Heart right ventricle (tissue), 16 donors: Measurements from ENCODE around the gene HMGN4. TPM values are rescaled to one million over a fixed set of nuclear protein-coding genes. Genes with fewer than 3 reads are reported as not detected.

ENCODE experiments used
- ATAC-seq, 8 donors: fragments of 200-7000 bp; cut with Tn5 transposase; one replicate each; pipeline ENCODE4 v1.9.1; 2020; ENCODE audit warnings: mild to moderate bottlenecking in 8 of 8, moderate library complexity in 8 of 8, moderate number of reproducible peaks in 1 of 8
- DNase-seq, 2 donors: peaks; one replicate each; pipeline ENCODE4 v3.0.0-alpha.2; 2020
- H3K27ac ChIP-seq, 10 donors: fragments of 200-600 bp; sonication (generic) in 2 of 10; one replicate each; pipeline versions ENCODE4 v1.5.0 to v1.8.0; 2020 to 2022; ENCODE audit warnings: mild to moderate bottlenecking in 3 of 10
- H3K27me3 ChIP-seq, 7 donors: fragments of 200-600 bp; one replicate each; pipeline ENCODE4 v1.8.0; 2021 to 2022; ENCODE audit warnings: mild to moderate bottlenecking in 2 of 7
- H3K36me3 ChIP-seq, 9 donors: fragments of 200-600 bp; sonication (generic) in 1 of 9; one replicate each; pipeline versions ENCODE4 v1.5.0 to v1.8.0; 2020 to 2022; ENCODE audit warnings: mild to moderate bottlenecking in 2 of 9
- H3K4me1 ChIP-seq, 9 donors: fragments of 200-600 bp; sonication (generic) in 1 of 9; one replicate each; pipeline versions ENCODE4 v1.5.0 to v1.8.0; 2020 to 2022; ENCODE audit warnings: mild to moderate bottlenecking in 4 of 9
- H3K4me3 ChIP-seq, 10 donors: fragments of 200-600 bp; sonication (generic) in 2 of 10; one replicate each; pipeline versions ENCODE4 v1.5.0 to v1.8.0; 2020 to 2022; ENCODE audit warnings: mild to moderate bottlenecking in 7 of 10, moderate library complexity in 2 of 10
- H3K9me3 ChIP-seq, 11 donors: fragments of 200-600 bp in 10 of 11; sonication (generic) in 2 of 11; one replicate each; pipeline versions ENCODE4 v1.5.0 to v1.8.0; 2013 to 2022; ENCODE audit warnings: mild to moderate bottlenecking in 2 of 11, control low read depth in 1 of 11, moderate library complexity in 1 of 11
- WGBS, 2 donors: extraction: QIAGEN DNeasy Blood & Tissue Kit; methylation state at CpG; one replicate each; pipeline ENCODE4 v1.1.7; 2013; ENCODE audit warnings: inconsistent platforms in 1 of 2; 5-methylcytosine and 5-hydroxymethylcytosine counted together
- intact Hi-C, 10 donors: fragments of 100-400 bp; cut with DNase I; formaldehyde crosslinking; loops; one replicate each; pipeline versions ENCODE4 v1.11.1 to v1.14.2; 2022
- polyA plus RNA-seq, 2 donors: library from polyadenylated mRNA; stranded (reverse); fragments of 200-250 nt; gene quantifications; one replicate each; pipeline ENCODE4 v1.2.3, GENCODE V29; 2013
- total RNA-seq, 10 donors: library from RNA; stranded (reverse); fragmentation: NEBNext Ultra II Directional in 3 of 10; extraction: Animal tissue kit (Norgen Biotek cat#: 25700) in 3 of 10; gene quantifications; one replicate each; pipeline versions ENCODE4 v1.2.1 to v1.2.4, GENCODE V29; 2021 to 2023
- TF ChIP-seq, protein P1 (sequence below), 9 donors: fragments of 200-600 bp; sonication (generic) in 2 of 9; IDR thresholded peaks; one replicate each; pipeline versions ENCODE4 v1.5.0 to v1.8.0; 2021 to 2022; ENCODE audit warnings: antibody characterized with exemption in 9 of 9, mild to moderate bottlenecking in 5 of 9, moderate library complexity in 1 of 9
- donor health status: Arrhythmogenic right ventricular cardiomyopathy.
- donor health status: ischemic (EF 13 %, LVEDD 7.1; RV severe dilation, severe dysfunction).
- donor health status: healthy with polysubstance abuse.
- donor health status: DM: no; HTN: yes; CAD: no.
- donor health status: DM: no; HTN: no; CAD: no.
- donor health status: ischemic (EF 25% LVEDD 6.9; RV normal size, moderate dysfunction).
- donor health status: ischemic (EF 25% LVEDD 5.7; RV mildly dilated, moderate dysfunction).
- donor health status: healthy.
- donor health status: DM: yes; HTN: yes; CAD: no.
- donor health status: Ischemic cardiomyopathy.
- donor health status: ischemic (EF 35%, LVEDD 5.7; RV mildly dilated, moderate dysfunction).
- donor health status: nonischemic (EF 11% LVEDD 7.7; RV severe dilation, severe dysfunction).
- donor health status: DM: yes; HTN: yes; CAD: no.
- donor health status: PGD.
- donor health status: ischemic (EF 29% LVEDD 5.4; RV normal size, mild dysfunction).
- donor health status: nonischemic (EF 23%, LVEDD 6.1; RV moderate dilation, normal function).

HMGN4 gene
- total and polyA plus RNA-seq, 12 donors: 8.2 to 35.0 (median 29.8) TPM

GRCh38 chr6:26550250-26550993 lies 12.3 kb downstream of the HMGN4 start:
- Histone ChIP-seq H3K4me3 (peak overlapping the region; percentile 16 to 66 (median 58)), H3K9me3 (no peaks in the 10 kb centered on the region), H3K27me3 (no peaks in the 10 kb centered on the region), H3K27ac (peak overlapping the region in 2 of 10 donors; percentile 20 to 65), H3K4me1 (peaks cover 0 to 47% (median 9%) of the 10 kb centered on the region in 9 donors), H3K36me3 (peaks cover 0 to 17% (median 5%) of the 10 kb centered on the region in 9 donors)
- DNase-seq (peak; percentile 46 to 73), ATAC-seq (peak; percentile 45 to 79 (median 62))
- intact Hi-C loops: loop anchor here in 2 of 10 donors (1.0 to 10.0 kb wide), 2 partner anchors 12 to 924 kb away; partner anchors contain the start of genes HMGN4 (in 1 of the 2) and ZNF184 (in 1 of the 2)
- WGBS, 2 donors: 6 to 8% methylated on average over 42 of the region's 42 CpGs
- TF ChIP-seq, protein P1, sequence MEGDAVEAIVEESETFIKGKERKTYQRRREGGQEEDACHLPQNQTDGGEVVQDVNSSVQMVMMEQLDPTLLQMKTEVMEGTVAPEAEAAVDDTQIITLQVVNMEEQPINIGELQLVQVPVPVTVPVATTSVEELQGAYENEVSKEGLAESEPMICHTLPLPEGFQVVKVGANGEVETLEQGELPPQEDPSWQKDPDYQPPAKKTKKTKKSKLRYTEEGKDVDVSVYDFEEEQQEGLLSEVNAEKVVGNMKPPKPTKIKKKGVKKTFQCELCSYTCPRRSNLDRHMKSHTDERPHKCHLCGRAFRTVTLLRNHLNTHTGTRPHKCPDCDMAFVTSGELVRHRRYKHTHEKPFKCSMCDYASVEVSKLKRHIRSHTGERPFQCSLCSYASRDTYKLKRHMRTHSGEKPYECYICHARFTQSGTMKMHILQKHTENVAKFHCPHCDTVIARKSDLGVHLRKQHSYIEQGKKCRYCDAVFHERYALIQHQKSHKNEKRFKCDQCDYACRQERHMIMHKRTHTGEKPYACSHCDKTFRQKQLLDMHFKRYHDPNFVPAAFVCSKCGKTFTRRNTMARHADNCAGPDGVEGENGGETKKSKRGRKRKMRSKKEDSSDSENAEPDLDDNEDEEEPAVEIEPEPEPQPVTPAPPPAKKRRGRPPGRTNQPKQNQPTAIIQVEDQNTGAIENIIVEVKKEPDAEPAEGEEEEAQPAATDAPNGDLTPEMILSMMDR (IDR thresholded peaks at IDR 0.05): peak in 2 of 9 donors; percentile 13 to 23

DNA sequence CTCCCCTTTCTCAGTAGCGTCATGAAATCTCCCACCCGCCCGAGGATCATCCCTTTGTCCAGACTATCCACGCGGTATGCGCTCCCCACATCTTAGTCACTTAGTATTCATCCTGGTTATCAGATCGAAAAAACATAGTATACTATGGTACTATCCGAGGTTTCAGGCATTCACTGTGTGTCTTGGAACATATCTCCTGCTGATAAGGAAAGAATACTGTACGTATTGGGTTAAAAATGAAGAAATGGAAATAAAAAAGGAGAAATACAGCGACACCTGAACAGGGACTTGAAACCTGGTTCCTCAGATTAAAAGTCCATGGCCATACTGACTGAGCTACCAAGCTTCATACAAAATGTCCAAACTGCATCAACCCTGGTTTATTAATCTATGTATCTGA lies 14.0 kb downstream of the HMGN4 start:
- Histone ChIP-seq H3K27ac (no peak overlapping the region), H3K4me1 (peaks cover 0 to 47% (median 15%) of the 10 kb centered on the region in 9 donors), H3K4me3 (no peak overlapping the region), H3K36me3 (peaks cover 0 to 2% (median 0%) of the 10 kb centered on the region in 9 donors), H3K27me3 (no peaks in the 10 kb centered on the region), H3K9me3 (no peaks in the 10 kb centered on the region)
- TF ChIP-seq, protein P1 (IDR thresholded peaks at IDR 0.05): no peak
- 90% methylated on average over 10 of the region's 10 CpGs for WGBS, 2 donors
- DNase-seq (no peak), ATAC-seq (no peak)
- intact Hi-C loops: loop anchor here in 3 of 10 donors (2.0 to 10.0 kb wide), 2 partner anchors 13 to 923 kb away; partner anchors contain the start of genes HMGN4 (in 2 of the 3) and ZNF184 (in 1 of the 3)

- ATAC-seq (no peak), DNase-seq (no peak)
- Histone ChIP-seq H3K4me3 (peak overlapping the region; percentile 30 to 64 (median 58)), H3K27ac (peak overlapping the region in 5 of 10 donors; percentile 70 to 87 (median 78)), H3K4me1 (peaks cover 0 to 47% (median 15%) of the 10 kb centered on the region in 9 donors), H3K36me3 (no peaks in the 10 kb centered on the region), H3K27me3 (no peaks in the 10 kb centered on the region), H3K9me3 (no peaks in the 10 kb centered on the region)
- intact Hi-C loops: loop anchor here in 5 of 10 donors (1.0 to 10.0 kb wide), 4 partner anchors 14 to 922 kb away; partner anchors contain the start of genes HMGN4 (in 3 of the 5) and ZNF184 (in 1 of the 5)
- TF ChIP-seq, protein P1 (IDR thresholded peaks at IDR 0.05): no peak
- 61 to 62% methylated on average over 11 of the region's 11 CpGs for WGBS, 2 donors
Measured at GRCh38 chr6:26552640-26553188, 14.5 kb downstream of the HMGN4 start.

- intact Hi-C loops: loop anchor here in 5 of 10 donors (1.0 to 10.0 kb wide), 4 partner anchors 14 to 922 kb away; partner anchors contain the start of genes HMGN4 (in 3 of the 5) and ZNF184 (in 1 of the 5)
- TF ChIP-seq, protein P1 (IDR thresholded peaks at IDR 0.05): no peak
- Histone ChIP-seq H3K36me3 (no peaks in the 10 kb centered on the region), H3K9me3 (no peaks in the 10 kb centered on the region), H3K4me1 (peaks cover 0 to 47% (median 15%) of the 10 kb centered on the region in 9 donors), H3K27ac (peak overlapping the region in 9 of 10 donors; percentile 66 to 87 (median 77)), H3K27me3 (no peaks in the 10 kb centered on the region), H3K4me3 (peak overlapping the region; percentile 30 to 64 (median 58))
- WGBS, 2 donors: 0 to 1% methylated on average over 13 of the region's 13 CpGs
- DNase-seq (peak; percentile 68 to 76), ATAC-seq (peak; percentile 70 to 93 (median 86))
Measured at GRCh38 chr6:26553264-26553634, 15.1 kb downstream of the HMGN4 start.
